GM20000 (cell line): ENCODE results near the gene BLID.

Experiments used
- DNase-seq: peaks from one replicate; pipeline ENCODE4 v3.0.0; 2012; ENCODE audit warnings: low spot score
- TF ChIP-seq, protein P1 (sequence below): IDR thresholded peaks from 2 replicates; pipeline ENCODE4 v1.5.1; 2012; ENCODE audit warnings: mild to moderate bottlenecking, control low read depth; ENCODE audit errors: extremely low read depth, missing control alignments

BLID gene

DNA sequence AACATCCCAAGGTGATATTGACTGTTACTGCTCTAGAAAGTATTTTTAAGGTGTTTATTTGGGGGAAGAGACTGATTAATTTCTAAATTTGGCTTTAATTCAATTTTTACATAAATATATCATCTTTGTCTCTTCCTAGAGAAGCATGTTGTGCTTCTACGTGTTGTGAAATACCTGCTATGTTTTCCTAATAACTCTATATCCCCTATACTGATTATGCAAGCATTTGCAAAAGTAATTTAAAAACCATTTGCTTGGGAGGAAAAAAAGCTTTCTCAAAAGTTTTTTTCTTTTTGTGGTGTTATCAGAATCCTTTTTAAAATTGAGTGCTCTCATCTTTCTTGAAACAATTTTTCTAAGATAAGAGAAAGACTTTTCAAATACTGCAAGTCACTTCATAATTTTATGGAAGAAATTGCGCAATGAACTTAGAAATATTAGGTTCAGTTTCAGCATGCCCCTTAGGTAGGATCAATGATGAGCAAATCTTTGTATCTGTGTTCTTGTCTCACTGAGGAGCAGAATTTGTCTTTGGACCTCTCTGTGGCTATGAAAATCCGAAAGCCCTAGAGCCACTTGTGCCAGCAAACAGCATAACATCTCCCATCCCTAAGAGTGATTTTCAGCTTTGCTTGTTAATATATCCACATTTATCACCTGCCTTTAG lies 7.4 kb upstream of the BLID start:
- no peak for DNase-seq
- TF ChIP-seq, protein P1, sequence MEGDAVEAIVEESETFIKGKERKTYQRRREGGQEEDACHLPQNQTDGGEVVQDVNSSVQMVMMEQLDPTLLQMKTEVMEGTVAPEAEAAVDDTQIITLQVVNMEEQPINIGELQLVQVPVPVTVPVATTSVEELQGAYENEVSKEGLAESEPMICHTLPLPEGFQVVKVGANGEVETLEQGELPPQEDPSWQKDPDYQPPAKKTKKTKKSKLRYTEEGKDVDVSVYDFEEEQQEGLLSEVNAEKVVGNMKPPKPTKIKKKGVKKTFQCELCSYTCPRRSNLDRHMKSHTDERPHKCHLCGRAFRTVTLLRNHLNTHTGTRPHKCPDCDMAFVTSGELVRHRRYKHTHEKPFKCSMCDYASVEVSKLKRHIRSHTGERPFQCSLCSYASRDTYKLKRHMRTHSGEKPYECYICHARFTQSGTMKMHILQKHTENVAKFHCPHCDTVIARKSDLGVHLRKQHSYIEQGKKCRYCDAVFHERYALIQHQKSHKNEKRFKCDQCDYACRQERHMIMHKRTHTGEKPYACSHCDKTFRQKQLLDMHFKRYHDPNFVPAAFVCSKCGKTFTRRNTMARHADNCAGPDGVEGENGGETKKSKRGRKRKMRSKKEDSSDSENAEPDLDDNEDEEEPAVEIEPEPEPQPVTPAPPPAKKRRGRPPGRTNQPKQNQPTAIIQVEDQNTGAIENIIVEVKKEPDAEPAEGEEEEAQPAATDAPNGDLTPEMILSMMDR, result no peak

DNA sequence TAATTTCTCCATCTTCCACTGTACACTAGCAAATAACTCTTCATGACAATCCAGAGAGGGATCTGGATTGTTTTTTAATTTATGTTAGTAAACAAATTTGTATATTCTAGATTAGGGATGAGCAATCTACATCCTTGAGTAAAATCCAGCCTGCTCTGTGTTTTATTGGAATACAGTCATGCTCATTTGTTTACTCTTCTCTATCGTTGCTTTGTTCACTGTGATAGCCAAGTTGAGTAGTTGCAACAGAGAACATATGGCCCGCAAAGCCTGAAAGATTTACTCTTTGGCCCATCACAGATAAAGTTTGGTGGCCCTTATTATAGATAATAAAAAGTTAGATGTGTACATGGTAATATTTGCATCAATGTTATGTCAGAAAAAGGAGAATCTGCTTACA lies 6.2 kb upstream of the BLID start:
- TF ChIP-seq, protein P1, result no peak
- DNase-seq, result no peak

DNA sequence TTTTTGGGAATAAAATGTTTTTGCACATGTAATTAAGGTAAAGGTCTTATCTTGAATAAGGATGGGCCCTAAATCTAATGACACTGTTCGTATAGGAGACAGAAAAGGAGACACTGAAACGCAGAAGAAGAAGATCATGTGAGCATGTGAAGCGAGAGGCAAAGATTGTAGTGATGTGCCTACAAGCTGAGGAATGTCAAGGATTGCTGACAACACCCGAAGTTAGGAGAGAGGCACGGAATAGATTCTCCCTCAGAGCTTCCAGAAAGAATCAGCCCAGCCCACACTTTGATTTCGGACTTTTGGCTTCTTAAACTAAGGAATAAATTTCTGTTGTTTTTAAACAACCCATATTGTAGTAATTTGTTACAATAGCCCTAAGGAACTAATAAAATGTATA lies 4.1 kb upstream of the BLID start:
- TF ChIP-seq, protein P1, result no peak
- no peak for DNase-seq

DNA sequence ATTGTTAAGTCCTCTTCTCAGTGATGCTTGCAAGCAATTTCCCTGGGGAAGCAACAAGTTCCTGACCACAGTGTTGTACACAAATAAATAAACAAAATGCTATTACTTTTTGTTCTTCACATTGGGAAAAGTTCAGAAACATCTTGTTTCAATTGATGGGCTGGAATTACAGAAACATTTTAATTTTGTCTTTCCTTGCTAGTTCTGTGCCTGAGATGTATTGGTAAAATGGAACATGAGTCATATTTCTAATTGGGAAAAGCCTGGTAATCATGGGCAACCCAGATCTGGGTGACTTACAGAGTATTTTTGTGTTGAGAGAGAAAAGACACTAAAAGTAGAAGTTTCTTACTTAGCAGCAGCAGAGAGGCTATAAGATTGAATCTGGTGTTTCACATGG lies 576 bp upstream of the BLID start:
- DNase-seq, result no peak

DNA sequence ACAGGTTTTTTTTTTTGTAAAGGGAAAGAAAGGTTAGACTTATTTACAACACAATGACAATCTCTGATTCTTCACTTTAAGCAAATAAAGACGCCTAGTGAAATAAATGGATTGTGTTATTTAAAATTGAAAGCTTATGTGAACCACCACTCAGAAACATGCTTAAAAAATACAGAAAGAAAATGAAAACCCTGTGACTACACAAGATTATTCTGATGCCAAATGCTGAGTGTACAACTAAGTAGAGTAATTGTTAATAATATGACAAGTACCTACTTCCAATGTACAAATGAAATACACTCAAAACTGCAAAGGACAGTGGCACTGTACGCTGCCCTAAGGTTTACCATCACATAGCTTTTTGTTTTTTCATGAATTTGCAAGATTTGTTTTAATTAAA lies 1.0 kb downstream of the BLID start:
- DNase-seq, result no peak

More for the DNA sequence above, 576 bp upstream of the BLID start:
- TF ChIP-seq, protein P1, result no peak

DNA sequence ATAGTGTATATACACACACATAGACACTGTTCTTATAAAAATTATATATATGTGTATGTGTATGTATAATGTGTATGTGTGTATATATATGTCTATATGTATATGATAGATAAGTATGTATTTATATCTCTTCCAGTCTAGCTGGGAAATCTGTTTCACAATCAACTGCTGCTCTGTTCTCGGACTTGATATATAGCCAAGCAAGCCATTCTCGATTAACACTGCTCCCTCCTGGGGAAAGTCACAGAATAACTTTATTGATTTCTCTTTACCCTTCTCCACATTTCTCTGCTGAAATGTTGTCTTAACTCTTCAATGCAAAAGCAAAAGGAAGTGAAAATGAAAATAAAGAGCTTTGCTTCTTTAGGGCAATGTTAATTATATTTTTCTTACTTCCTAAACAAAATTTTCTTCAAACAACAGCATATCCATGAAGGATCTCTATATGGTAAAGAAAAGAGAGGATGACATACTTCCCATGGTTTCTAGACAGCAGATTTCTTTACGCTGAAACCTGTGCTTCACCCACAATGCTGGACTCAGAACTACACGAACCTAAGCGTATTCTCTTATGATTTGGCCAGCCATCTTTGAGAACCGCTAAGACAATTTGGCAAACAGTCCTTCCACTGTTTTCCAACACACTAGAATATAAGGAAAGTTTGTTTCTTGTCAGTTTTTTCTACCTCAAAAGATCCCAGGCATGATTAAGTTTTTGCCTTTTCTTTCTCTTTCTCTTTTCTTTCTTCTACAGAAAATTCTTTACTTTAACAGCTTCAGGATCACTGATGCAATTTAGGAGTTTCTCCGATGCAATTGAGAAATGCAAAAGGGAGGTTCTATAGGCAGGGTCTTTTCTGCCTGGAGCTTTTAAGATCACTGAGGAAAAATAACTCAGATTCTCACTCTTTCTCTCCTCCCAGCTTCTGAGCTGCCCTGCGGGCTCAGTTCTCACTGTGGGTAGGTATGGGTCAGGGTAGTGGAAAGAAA lies 1.9 kb downstream of the BLID start:
- no peak for DNase-seq
- TF ChIP-seq, protein P1, result no peak

More for the DNA sequence above, 1.0 kb downstream of the BLID start:
- TF ChIP-seq, protein P1, result no peak
